Measurements from ENCODE around the gene BAX. TPM values are rescaled to one million over a fixed set of nuclear protein-coding genes. Genes with fewer than 3 reads are reported as not detected.

Gene BAX
- total and polyA plus RNA-seq, 2 of the 13 experiments (the other 11 are each of a cell fraction or from before 2014, with no cell fraction given) = 139 to 176 TPM

DNA sequence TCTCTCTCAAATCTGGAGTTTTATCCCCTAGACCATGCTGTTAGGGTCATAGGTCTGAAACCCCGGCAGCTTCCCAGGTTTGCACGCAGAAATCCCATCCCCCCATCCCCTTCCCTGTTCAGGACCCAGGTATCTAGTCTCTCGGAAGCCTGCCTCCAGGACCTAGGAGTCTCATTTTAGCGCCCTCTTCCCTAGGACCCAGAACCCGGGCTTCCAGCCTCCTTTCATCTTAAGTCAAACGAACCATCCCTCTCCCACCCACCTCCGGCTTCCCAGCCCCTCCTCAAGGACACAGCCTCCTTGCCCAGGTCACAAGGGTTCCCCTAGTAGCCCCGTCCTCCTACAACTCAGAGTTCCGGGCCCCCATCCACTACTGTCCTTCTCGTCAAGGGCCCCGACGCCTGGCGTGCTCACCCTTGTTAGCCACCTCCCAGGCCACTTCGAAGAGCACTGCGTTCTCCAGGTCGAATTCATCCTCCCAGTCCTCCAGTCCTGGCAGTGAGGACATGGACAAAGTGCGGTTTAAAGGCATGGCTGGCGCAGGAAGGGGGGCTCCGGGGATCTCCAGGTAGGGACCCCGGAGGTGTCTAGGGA is 38.0 kb downstream of the BAX start (continued):
- no peak for TF ChIP-seq ZNF256 (CRISPR knock-in tag; conservative IDR thresholded peaks at IDR 0.05)
- no peak for TF ChIP-seq ATF7 (IDR thresholded peaks at IDR 0.05)
- 0 out of 2 replicates have a peak, but pooled peaks have one; percentile 8 for TF ChIP-seq ATF7 (CRISPR knock-in tag; IDR thresholded peaks at IDR 0.05)
- no peak for TF ChIP-seq ZBTB1 (CRISPR knock-in tag; IDR thresholded peaks at IDR 0.05; ENCODE audit: borderline replicate concordance)
- TF ChIP-seq, protein P1, sequence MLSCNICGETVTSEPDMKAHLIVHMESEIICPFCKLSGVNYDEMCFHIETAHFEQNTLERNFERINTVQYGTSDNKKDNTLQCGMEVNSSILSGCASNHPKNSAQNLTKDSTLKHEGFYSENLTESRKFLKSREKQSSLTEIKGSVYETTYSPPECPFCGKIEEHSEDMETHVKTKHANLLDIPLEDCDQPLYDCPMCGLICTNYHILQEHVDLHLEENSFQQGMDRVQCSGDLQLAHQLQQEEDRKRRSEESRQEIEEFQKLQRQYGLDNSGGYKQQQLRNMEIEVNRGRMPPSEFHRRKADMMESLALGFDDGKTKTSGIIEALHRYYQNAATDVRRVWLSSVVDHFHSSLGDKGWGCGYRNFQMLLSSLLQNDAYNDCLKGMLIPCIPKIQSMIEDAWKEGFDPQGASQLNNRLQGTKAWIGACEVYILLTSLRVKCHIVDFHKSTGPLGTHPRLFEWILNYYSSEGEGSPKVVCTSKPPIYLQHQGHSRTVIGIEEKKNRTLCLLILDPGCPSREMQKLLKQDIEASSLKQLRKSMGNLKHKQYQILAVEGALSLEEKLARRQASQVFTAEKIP (CRISPR knock-in tag; IDR thresholded peaks at IDR 0.05; ENCODE audit: borderline replicate concordance) = no peak
- TF ChIP-seq KLF12 (CRISPR knock-in tag; IDR thresholded peaks at IDR 0.05; ENCODE audit: borderline replicate concordance) = peak; percentile 20; the same call in 1 of the 2 replicates
- no peak for TF ChIP-seq AGO2 (optimal IDR thresholded peaks at IDR 0.05; ENCODE audit: low read depth, low read length)
- 0 out of 2 replicates have a peak, but pooled peaks have one; percentile 22 for TF ChIP-seq ARID2 (CRISPR knock-in tag; IDR thresholded peaks at IDR 0.05; ENCODE audit: borderline replicate concordance)
- TF ChIP-seq ZNF317 (CRISPR knock-in tag; IDR thresholded peaks at IDR 0.05) = 0 out of 2 replicates have a peak, but pooled peaks have one; percentile 18
- TF ChIP-seq RFX3 (CRISPR knock-in tag; IDR thresholded peaks at IDR 0.05) = no peak
- 0 out of 2 replicates have a peak, but pooled peaks have one; percentile 14 for TF ChIP-seq RELA (CRISPR knock-in tag; IDR thresholded peaks at IDR 0.05)
- TF ChIP-seq PHF8 (CRISPR knock-in tag; IDR thresholded peaks at IDR 0.05) = peak; percentile 70; the same call in 1 of the 2 replicates
- 0 out of 2 replicates have a peak, but pooled peaks have one; percentile 26 for TF ChIP-seq EED (CRISPR knock-in tag; IDR thresholded peaks at IDR 0.05)
- TF ChIP-seq MIXL1 (CRISPR knock-in tag; IDR thresholded peaks at IDR 0.05) = no peak
- TF ChIP-seq, protein P2, sequence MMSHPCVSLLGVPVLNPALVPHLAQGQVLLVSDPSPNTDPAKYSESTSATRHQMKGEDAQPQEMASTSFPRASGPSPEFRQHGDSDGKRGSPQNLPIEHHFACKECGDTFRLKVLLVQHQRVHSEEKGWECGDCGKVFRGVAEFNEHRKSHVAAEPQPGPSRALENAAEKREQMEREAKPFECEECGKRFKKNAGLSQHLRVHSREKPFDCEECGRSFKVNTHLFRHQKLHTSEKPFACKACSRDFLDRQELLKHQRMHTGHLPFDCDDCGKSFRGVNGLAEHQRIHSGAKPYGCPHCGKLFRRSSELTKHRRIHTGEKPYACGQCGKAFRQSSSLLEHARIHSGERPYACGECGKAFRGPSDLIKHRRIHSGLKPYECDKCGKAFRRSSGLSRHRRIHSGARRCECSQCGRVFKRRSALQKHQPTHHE (CRISPR knock-in tag; IDR thresholded peaks at IDR 0.05; ENCODE audit: borderline replicate concordance) = peak; percentile 29; the same call in 1 of the 2 replicates
- TF ChIP-seq, protein P3, sequence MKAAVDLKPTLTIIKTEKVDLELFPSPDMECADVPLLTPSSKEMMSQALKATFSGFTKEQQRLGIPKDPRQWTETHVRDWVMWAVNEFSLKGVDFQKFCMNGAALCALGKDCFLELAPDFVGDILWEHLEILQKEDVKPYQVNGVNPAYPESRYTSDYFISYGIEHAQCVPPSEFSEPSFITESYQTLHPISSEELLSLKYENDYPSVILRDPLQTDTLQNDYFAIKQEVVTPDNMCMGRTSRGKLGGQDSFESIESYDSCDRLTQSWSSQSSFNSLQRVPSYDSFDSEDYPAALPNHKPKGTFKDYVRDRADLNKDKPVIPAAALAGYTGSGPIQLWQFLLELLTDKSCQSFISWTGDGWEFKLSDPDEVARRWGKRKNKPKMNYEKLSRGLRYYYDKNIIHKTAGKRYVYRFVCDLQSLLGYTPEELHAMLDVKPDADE (CRISPR knock-in tag; IDR thresholded peaks at IDR 0.05) = peak; percentile 23; the same call in 1 of the 2 replicates
- 0 out of 2 replicates have a peak, but pooled peaks have one; percentile 60 for TF ChIP-seq KLF13 (CRISPR knock-in tag; IDR thresholded peaks at IDR 0.05)
- TF ChIP-seq, protein P4, sequence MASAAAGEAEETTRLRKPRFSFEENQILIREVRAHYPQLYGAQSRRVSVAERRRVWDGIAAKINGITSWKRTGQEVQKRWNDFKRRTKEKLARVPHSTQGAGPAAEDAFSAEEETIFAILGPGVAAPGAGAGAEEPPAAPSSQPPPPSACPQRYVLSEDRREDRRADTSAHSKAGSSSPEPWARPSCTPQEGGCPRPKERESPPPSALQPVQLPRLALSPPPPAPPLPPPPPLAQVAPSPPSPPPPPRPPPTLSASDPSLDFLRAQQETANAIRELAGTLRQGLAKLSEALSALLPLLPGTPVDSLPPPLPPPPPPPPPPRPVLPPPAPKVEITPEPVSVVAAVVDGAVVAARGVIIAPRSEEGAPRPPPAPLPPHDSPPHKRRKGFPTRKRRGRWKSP (CRISPR knock-in tag; IDR thresholded peaks at IDR 0.05) = peak; percentile 59; the same call in 1 of the 2 replicates
- 0 out of 2 replicates have a peak, but pooled peaks have one; percentile 75 for TF ChIP-seq ZNF839 (CRISPR knock-in tag; IDR thresholded peaks at IDR 0.05; ENCODE audit: borderline replicate concordance)
- TF ChIP-seq SALL2 (CRISPR knock-in tag; IDR thresholded peaks at IDR 0.05) = 0 out of 2 replicates have a peak, but pooled peaks have one; percentile 19
- TF ChIP-seq, protein P5, sequence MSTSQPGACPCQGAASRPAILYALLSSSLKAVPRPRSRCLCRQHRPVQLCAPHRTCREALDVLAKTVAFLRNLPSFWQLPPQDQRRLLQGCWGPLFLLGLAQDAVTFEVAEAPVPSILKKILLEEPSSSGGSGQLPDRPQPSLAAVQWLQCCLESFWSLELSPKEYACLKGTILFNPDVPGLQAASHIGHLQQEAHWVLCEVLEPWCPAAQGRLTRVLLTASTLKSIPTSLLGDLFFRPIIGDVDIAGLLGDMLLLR (CRISPR knock-in tag; IDR thresholded peaks at IDR 0.05) = 0 out of 2 replicates have a peak, but pooled peaks have one; percentile 17
- TF ChIP-seq SP2 (CRISPR knock-in tag; IDR thresholded peaks at IDR 0.05) = no peak
